DMS53 treated with DMSO at 0.1 percent for 48 hours (cell line): ENCODE measurements around the gene CDIP1.

ENCODE experiments used
- DNase-seq: peaks from one replicate; lab custom pipeline; 2025; ENCODE audit not compliant: unreplicated experiment; lab: John Stamatoyannopoulos, UW

Gene CDIP1

DNA sequence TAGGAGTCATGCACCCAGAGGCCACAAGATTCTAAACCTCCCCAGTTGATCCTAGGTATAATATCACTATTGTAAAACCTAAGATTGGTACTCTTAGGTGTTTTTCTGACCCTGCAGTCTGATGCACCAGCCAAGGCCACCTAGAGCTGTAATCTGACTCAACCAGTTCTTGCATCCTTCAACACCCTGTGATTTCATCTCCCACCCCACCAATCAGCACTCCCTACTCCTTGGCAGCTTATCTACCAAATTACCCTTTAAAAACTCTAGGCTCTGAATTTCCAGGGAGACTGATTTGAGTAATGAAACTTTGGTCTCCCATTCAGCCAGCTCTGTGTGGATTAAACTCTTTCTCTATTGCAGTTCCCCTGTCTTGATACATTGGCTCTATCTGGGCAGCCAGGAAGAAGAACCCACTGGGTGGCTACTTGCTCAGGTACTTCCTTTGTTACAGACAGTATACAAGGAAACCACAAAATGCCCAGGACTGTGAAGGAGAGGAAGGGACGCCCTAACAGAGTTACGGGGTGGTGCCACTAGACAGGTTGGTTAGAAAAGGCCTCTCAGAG is 1.2 kb upstream of the CDIP1 start:
- DNase-seq, result no peak

DNA sequence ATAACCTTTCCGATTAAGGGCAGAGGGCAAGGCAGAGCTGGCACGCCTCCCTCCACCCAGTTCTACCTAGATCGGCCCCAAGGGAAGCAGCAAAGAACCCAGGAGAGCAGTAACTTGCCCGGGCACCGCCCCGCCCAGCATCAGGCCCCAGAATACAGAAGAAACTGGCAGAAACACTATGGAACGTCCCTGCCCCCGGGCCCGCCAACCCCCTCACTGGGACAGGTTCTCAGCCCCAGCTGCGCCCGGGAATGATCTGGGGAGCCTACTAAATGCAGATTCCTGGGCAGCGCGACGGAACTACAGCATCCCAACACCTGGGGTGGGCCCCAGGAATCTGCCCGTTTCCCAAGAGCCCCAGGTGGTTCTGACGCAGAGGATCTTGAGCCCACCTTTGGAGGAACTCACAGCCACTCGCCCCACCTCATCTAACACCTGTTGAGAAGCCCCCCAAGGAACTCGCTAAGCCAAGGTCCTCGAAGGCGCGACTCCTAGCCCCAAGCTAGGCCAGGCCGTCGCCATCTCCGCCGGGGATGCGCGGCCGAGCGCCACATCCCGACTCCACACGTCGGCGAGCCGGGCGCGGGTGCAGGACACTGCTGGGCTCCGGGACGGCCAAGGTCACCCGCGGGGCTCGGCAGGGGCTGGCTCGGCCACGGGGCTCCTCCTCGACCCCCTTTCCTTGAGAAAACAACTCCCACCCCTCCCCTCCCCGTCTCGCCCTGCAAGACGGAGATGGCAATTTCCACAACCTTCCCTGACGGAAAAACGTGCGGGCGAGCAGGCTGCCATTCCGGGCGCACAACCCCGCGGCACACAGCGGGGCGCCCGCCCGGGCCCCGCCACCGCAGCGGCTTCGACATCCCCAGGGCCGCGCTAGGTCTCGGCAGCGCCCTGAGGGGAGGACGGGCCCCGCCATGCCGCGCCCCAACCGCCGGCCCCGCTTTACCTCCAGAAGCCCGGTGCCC is 913 bp downstream of the CDIP1 start:
- DNase-seq, result no peak

DNA sequence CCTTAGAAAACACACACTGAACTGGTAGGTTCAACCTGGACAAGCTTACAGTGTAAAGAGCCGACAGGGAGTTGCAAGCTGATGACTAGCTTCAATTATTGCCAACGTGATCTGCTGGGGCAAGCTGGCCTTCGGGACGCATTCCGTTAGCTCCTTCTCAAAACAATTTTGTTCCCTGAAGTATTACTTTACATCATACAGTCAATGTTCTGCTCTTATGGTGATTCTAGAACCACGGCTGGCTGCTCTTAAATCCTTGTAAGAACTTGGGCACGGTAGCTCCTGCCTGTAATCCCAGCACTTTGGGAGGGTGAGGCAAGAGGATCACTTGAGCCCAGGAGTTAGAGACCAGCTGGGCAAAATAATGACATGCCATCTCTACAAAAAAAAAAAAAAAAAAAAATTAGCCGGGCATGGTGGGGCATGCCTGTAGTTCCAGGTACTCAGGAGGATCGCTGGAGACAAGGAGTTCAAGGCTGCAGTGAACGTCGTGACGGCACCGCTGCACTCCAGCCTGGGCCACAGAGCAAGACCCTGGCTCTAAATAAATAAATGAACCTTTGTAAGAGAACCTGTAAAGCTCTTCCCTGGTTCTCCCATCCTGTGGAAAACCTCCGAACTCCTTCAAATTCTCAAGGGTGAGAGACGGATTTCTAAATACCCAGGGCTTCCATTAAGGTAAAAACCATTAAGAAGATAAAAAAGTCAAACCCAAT is 2.0 kb downstream of the CDIP1 start:
- no peak for DNase-seq

DNA sequence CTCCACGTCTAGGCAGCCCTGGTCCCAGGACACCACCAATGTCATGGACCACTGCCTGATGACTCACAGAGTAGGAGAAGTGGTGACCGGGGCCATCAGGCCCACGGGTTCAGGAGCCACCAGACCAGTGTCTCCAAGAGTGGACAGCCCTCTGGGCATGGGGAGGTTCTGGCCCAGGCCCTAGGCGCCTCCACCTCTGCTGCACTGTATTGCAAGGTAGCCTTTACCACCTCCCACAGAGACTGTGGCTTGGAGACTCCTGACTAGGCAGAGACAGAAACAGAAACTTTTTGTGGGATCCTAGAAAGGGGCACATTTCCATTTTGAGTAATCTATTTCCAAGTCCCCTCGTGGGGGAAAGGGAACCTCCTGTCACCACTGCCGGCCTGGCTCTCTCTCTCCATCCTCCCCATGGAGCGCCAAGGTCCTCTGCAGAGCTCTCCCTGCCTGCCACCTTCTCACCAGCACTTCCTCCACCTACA is 2.9 kb downstream of the CDIP1 start:
- no peak for DNase-seq

DNA sequence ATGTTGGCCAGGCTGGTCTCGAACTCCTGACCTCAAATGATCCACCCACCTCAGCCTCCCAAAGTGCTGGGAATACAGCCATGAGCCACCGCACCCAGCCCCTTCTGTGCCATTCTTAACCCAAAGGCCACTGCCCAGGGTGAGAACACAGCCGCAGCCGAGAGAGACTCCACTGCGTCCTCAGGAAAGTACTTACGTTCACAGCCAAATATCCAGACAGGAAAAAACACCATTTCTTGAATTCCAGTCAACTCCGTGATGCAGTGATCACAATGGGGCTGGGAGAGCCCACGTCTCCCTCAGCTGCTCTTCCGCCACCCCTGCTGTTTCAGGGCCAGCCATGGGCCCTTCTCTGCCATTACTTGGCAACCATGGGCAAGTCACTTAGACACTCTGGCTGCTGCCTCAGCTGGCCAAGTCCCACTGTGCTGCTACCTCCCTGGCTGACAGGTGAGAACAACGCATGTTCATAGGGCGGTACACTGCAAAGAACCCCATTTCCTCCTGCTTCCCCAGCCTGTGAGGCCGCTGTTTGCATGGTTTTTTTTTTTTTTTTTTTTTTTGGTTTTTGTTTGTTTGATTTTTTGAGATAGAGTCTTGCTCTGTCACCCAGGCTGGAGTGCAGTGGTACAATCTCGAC is 4.3 kb downstream of the CDIP1 start:
- DNase-seq, result no peak

DNA sequence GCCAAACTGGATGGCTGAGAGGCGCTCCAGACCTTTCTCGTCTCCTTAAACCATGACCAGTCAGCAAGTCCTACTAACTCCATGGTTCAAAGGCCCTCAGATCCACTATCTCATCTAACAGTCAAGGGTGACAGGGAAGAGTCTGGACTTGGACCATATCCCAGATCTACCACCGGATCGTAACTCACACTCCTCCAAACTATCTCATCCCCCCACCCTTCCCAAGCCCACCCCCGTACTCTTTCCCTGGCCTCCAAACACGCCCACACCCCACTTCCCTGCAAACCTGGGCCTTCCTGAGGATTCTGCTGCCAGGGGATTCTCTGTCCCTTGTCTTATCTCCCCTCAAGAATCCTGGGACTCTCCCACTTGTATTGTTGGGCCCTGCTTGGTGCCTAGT is 5.1 kb downstream of the CDIP1 start:
- DNase-seq, result no peak

DNA sequence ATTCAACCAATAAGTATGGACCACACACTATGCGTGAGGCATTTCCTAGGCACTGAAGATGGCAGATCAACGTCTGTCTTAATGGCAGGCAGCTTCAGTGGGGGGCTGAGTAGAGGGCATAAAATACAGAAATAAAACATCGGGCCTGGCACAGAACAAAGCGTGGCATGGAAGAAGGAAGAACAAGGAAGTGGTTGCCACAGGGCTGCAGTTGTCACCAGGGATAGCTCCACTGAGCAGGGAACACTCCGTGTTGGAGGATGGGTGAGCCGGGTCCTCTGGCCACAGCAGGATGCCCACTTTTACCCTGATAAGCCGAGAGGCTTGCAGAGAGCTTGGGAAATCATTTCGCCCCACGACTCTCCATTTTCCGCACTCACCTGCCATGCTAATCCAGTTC is 6.3 kb downstream of the CDIP1 start:
- DNase-seq, result no peak

DNA sequence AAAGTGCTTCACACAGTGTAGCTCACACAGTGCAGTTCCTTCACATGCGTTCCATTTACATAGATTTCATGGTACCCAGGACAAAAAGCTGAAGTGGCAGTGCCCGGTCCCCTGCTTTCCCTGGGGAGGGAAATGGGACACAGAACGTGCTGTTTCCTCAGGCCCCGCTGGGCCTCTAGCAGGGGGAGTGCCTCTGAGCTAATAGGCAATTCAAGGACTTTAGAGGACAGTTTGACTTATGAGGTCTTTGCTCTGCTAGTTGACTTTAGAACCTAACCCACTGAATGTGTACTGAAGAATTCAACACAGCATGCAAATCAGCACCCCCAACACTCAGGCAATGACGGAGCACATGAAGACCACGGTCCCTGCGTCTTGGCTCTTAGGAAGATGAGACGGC is 6.8 kb downstream of the CDIP1 start:
- DNase-seq, result no peak

DNA sequence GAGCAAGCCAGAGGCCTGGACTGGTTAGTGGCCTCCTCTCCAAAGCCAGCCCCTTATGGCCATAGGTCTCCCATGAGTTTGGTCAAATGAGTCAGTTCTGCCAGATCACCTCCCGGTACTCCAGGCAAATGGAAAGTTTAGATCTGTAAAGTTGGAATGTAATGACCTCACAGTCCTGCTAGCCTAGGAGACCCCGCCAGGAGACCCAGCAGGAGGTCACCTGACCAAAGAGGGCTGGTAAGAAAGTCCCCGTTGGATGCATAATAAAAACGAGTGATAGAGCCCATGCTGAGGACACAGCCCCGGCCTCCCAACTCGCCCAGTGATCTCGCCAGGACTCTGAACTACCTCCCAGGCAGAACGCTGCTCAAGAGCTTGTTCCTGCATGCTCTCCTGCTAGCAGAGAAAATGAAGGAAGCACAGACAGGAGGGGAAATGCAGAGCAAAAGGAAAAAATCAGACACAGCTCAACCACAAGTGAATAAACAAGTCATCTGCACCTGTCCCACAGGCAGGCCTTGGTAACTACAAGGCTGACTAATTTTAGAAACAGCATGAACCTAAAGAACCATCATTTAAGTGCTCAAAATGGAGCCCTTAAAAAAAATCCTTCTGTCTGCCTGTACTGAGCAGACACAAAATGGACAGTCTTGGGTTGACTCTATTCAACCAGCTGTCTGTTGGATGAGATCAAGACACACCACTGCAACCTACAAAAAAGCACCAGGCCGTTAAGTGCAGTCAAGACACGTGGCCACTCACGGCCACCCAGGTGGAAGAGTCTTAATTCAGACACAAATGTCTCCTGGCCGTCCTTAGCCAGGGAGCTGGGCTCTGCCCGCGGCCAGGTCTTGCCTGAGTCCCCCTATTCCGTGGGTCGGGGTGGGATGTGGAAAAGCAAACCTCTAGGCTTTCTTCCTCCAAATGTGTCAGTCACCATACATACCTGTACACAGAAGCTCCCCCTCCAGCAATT is 9.2 kb downstream of the CDIP1 start:
- no peak for DNase-seq

DNA sequence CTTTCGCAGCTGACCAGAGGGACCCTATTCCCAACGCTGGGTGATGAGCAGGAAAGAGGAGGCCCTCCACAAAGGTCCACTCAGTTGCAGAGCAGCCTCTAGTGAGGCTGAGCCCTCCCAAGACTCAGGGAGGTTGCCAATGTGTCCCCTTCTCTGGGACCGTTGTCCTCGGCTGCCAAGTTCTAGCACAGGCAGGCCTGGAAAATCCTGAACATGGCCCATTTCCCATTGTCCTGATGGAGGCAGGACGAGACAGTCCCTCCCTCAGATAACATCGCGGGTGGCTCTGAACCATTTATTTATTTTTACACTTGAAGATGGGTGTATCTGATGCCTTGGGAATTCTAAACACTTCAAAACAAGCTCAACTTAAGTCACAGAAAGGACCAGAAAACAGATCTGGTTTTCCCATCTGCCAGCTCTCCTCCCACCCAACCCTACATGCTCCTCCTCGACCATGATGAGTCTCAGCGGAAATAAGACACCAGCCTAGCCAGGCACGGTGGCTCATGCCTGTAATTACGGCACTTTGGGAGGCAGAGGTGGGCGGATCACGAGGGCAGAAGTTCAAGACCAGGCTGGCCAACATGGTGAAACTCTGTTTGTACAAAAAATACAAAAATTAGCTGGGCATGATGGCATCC is 12.8 kb downstream of the CDIP1 start:
- no peak for DNase-seq

DNA sequence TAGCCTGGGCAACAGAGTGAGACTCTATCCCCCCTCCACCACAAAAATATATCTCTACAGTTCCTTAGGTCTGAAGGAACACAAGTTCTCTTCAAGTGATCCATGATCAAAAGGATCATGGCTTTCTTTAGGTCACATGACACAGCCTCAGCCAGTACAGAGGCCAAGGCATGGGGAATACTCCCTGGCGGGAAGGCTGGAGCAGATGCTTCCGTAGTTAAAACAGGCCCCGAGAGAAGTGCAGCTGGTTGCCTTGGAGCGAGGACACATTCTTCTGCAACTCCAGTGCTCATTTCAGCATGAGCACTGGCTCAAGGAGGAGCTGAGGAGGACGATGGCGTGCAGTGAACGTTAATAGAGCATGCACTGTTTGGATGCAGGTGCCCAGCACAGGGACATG is 13.5 kb downstream of the CDIP1 start:
- DNase-seq, result no peak

DNA sequence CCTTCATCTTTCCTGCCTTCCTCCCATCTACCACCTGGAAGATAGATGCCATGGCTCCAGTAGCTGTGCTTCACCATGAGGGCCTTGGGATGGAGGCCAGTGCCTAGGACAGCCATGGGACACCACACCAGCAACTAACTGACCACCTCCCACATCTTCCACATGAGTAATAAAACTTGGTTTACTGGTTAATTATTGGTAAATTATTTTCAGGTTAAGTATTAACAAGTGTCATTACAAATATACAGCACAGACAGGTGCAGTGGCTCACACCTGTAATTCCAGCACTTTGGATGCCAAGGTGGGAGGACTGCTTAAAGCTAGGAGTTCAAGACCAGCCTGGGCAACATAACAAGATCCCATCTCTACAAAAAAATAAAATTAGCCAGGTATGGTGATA is 14.0 kb downstream of the CDIP1 start:
- no peak for DNase-seq

DNA sequence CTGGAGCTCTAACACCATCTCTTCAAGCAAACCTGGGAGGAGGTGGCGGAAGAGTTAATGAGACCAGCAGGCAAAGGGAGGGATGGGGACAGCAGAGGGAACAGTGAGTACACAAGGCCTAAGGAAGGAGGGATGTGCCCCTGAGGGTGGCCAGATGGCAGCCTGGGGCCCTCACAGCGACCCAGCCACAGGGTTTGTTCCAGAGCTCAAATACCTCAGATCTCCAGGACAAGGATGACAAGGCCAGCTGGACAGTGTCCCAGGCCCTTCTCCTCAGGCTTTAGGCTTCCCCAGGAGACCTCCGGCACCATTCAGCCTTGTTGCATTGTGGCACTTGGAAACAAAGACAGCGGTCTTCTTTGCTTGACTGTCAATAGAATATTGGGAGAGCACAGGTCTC is 14.9 kb downstream of the CDIP1 start:
- DNase-seq, result no peak

DNA sequence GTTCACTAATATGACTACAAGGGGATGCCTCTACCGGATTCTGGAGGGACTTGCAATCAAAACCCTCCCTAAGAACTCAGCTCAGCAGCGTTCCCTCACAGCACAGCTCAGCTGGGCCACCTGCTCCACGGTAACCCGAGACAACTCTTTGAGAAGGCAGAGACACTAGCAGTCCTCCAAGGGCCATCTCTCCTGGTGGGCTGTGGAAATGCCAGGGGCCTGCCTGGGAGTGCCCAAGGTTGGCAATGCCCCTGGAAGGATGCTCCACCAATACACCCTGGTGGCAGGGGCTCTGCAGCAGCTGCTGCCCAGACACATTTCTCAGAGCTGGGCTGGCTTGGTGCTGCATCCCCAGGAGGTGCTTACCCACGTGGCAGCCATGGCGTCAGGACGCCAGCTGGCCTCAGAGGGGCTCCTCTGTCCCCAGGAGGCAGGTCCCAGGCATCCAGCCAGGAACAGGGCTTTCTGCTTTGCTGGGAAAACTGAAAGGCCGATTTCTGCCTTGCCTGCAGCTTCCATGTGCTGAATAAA is 16.5 kb downstream of the CDIP1 start:
- no peak for DNase-seq

DNA sequence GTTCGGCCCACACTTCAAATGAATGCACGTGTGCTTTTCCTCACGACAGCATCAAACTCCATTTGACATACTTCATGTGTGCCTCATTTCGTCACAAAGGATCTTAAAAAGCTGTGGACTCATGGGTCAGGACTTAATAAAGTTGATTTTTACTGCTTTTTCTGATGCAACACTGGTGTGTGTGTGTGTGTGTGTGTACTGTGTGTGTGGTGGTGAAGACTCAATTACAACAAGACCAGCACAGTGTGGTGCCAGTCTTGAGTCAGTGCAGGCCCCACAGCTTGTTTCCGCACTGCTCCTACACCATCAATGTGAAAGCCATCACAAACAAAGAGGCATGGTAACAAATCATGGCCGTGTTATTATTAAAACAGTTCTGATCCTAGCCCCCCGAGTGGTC is 17.7 kb downstream of the CDIP1 start:
- DNase-seq, result no peak

DNA sequence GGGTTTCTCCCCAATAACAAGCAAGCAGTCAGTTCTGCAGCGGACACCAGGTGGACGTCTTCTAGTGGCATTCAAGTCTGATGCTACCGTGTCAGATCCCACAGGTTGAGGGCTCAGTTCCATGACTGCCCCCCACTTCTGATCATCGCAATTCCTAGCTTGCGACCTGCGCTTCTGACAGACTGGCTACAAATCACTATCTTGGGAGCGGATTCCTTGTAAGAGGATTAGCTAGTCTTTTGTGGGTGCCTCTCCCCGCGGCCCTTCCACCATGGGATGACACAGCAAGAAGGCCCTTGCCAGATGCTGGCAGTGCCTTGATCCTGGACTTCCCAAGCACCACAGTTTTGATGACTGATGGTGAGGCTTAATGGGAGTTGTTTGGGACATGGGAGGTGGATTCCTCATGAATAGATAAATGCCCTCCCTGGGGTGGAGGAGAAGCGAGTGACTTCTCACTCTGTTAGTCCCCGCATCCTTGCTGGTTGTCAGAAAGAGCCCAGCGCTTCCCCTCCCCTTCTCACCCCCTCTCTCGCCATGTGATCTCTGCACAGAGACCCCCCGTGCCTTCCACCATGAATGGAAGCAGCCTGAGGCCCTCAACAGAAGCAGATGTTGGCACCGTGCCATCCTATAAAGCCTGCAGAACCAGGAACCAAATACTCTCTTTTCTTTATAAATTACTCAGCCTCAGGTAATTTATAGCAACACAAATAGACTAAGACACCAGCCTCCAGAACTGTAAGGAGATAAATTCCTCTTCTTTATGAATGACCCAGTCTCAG is 19.1 kb downstream of the CDIP1 start:
- DNase-seq, result no peak

DNA sequence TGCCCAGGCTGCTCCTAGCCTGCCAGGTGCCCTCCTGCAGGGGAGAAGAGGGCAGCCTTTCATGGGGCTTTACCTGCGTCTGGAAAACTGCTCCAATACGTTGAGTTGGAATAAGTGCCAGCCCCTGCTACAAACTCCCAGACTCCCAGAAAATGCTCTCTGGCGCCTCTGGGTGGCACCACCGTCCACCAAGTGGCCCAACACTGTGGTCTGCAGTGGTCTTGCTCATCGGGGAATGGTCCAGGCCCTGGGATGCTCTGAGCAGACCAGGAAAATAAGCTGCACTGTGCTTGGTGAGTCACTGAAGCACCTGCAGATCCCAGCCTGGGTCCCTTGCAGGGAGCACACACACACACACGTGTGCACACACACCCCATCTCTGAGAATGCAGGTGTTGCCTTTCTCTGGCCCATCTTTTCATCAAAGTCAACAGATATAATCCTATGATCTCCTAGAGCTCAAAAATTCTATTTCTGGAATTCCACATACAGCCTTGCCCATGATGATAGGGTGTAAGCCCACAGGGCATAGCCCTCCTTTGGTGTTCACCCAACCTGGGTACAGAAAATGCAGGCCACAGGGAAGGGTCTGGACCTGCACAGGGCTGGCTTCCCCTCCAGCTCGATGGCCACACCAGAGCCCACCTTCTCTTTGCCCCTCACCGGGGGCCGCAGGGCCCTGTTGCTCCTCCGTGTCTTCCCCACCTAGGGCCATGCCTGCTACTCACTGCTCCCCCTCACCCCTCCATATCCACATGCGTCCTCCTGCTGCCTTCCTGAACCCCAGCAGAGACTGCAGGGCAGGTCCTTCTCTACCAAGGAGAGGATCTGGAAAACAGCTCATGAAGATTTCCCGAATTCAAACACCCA is 20.5 kb downstream of the CDIP1 start:
- DNase-seq, result peak; percentile 17
